GM23338 (cell line): ENCODE measurements around the gene CTNNAL1. TPM values are rescaled to one million over a fixed set of nuclear protein-coding genes. Genes with fewer than 3 reads are reported as not detected.

Experiments
- ATAC-seq: fragments of 200-7000 bp; cut with Tn5 transposase; 3 replicates; pipeline ENCODE4 v1.9.1; 2020
- DNase-seq: peaks from one replicate; pipeline ENCODE4 v3.0.0-alpha.2; 2015; ENCODE audit warnings: low spot score
- H2AFZ ChIP-seq: fragments of 200-600 bp; sonication (generic); 2 replicates; pipeline ENCODE4 v1.8.0; 2016; ENCODE audit warnings: antibody characterized with exemption, mild to moderate bottlenecking, moderate library complexity
- H3F3A ChIP-seq: fragments of 200-600 bp; sonication (generic); replicated peaks from 2 replicates; pipeline ENCODE4 v1.8.0; 2017; ENCODE audit warnings: antibody characterized with exemption, mixed run types, low read depth
- H3K27ac ChIP-seq: fragments of 200-600 bp; sonication (generic); 2 replicates; pipeline ENCODE4 v1.6.1; 2016; ENCODE audit warnings: low read depth
- H3K27me3 ChIP-seq: fragments of 200-600 bp; sonication (generic); 2 replicates; pipeline ENCODE4 v1.8.0; 2016; ENCODE audit warnings: mild to moderate bottlenecking, mixed run types, moderate library complexity; ENCODE audit not compliant: insufficient read depth
- H3K36me3 ChIP-seq: fragments of 200-600 bp; sonication (generic); 2 replicates; pipeline ENCODE4 v1.8.0; 2016; ENCODE audit warnings: mild to moderate bottlenecking; ENCODE audit not compliant: insufficient read depth
- H3K4me1 ChIP-seq: fragments of 200-600 bp; sonication (generic); 2 replicates; pipeline ENCODE4 v1.8.0; 2016; ENCODE audit warnings: mild to moderate bottlenecking, moderate library complexity; ENCODE audit not compliant: insufficient read depth
- H3K4me2 ChIP-seq: fragments of 200-600 bp; sonication (generic); 2 replicates; pipeline ENCODE4 v1.7.1; 2017; ENCODE audit warnings: mixed run types
- H3K4me3 ChIP-seq: fragments of 200-600 bp; sonication (generic); 2 replicates; pipeline ENCODE4 v1.6.1; 2016; ENCODE audit warnings: mixed run types
- H3K79me2 ChIP-seq: fragments of 200-600 bp; sonication (generic); replicated peaks from 2 replicates; pipeline ENCODE4 v1.8.0; 2017; ENCODE audit warnings: mild to moderate bottlenecking; ENCODE audit not compliant: insufficient read depth
- H3K9me2 ChIP-seq: fragments of 200-600 bp; sonication (generic); 2 replicates; pipeline ENCODE4 v1.8.0; 2017; ENCODE audit not compliant: insufficient read depth
- H4K20me1 ChIP-seq: fragments of 200-600 bp; sonication (generic); replicated peaks from 2 replicates; pipeline ENCODE4 v1.8.0; 2017; ENCODE audit warnings: mild to moderate bottlenecking; ENCODE audit not compliant: insufficient read depth
- H3K27ac Mint-ChIP-seq: 2 replicates; pipeline ENCODE4 v1.8.0; 2020; ENCODE audit warnings: inconsistent platforms, mild to moderate bottlenecking, moderate library complexity, mixed read lengths
- H3K27me3 Mint-ChIP-seq: 3 replicates; pipeline ENCODE4 v1.8.0; 2022; ENCODE audit warnings: low read depth, mild to moderate bottlenecking, moderate library complexity, mixed read lengths, inconsistent platforms; ENCODE audit not compliant: insufficient read depth, poor library complexity
- H3K36me3 Mint-ChIP-seq: 3 replicates; pipeline ENCODE4 v1.8.0; 2021; ENCODE audit warnings: low read depth, mild to moderate bottlenecking, inconsistent platforms, moderate library complexity, mixed read lengths
- H3K4me1 Mint-ChIP-seq: 3 replicates; pipeline ENCODE4 v1.8.0; 2020; ENCODE audit warnings: mild to moderate bottlenecking, inconsistent platforms, mixed read lengths
- H3K4me3 Mint-ChIP-seq: 3 replicates; pipeline ENCODE4 v1.8.0; 2021; ENCODE audit warnings: moderate library complexity, mild to moderate bottlenecking, inconsistent platforms, mixed read lengths
- H3K9me3 Mint-ChIP-seq: 3 replicates; pipeline ENCODE4 v1.8.0; 2020; ENCODE audit warnings: moderate library complexity, mild to moderate bottlenecking, inconsistent platforms, mixed read lengths
- CREB1 ChIP-seq: fragments of 250-450 bp; sonication (Bioruptor Pico); IDR thresholded peaks from 2 replicates; pipeline ENCODE4 v1.5.0; 2020; ENCODE audit warnings: low read depth, mild to moderate bottlenecking, moderate library complexity
- ETS1 ChIP-seq: IDR thresholded peaks from 2 replicates; pipeline ENCODE4 v1.6.1; 2016; ENCODE audit warnings: antibody characterized with exemption
- EZH2 ChIP-seq: fragments of 200-600 bp; sonication (generic); IDR thresholded peaks from one replicate; pipeline ENCODE4 v1.8.0; 2017; ENCODE audit warnings: antibody characterized with exemption, mild to moderate bottlenecking, low read depth; ENCODE audit not compliant: unreplicated experiment
- JUNB ChIP-seq: IDR thresholded peaks from one replicate; pipeline ENCODE4 v1.6.1; 2016; ENCODE audit warnings: antibody characterized with exemption; ENCODE audit not compliant: unreplicated experiment
- POLR2AphosphoS5 ChIP-seq: IDR thresholded peaks from 2 replicates; pipeline ENCODE4 v1.6.1; 2016; ENCODE audit warnings: antibody characterized with exemption, low read depth
- STAT1 ChIP-seq: IDR thresholded peaks from one replicate; pipeline ENCODE4 v1.6.1; 2016; ENCODE audit warnings: antibody characterized with exemption; ENCODE audit not compliant: unreplicated experiment
- ZNF331 ChIP-seq: fragments of 250-450 bp; sonication (Bioruptor Pico); IDR thresholded peaks from 2 replicates; pipeline ENCODE4 v1.5.0; 2020; ENCODE audit warnings: low read depth, mild to moderate bottlenecking, moderate library complexity
- polyA plus RNA-seq: library from polyadenylated mRNA; unstranded; fragments of >200 nt; fragmentation: Nextera tagmentation; extraction: Ambion mirVana; gene quantifications from 2 replicates; pipeline ENCODE4 v1.2.1, GENCODE V29; 2016
- total RNA-seq: library from RNA; depleted of rRNA; stranded (reverse); fragments of >200 nt; shearing (Covaris generic); gene quantifications from 2 replicates; pipeline ENCODE4 v1.2.3, GENCODE V29; 2014
- TF ChIP-seq, protein P1 (sequence below): IDR thresholded peaks from one replicate; pipeline ENCODE4 v1.6.1; 2018; ENCODE audit warnings: antibody characterized with exemption; ENCODE audit not compliant: unreplicated experiment
- TF ChIP-seq, protein P2 (sequence below), 2 experiments: fragments of 200-600 bp in 1 of 2; sonication (generic) in 1 of 2; conservative IDR thresholded peaks; 2 replicates each; pipeline versions ENCODE4 v1.5.1 to v1.6.1; 2016 to 2017; ENCODE audit warnings: antibody characterized with exemption in 2 of 2, low read depth in 2 of 2, mild to moderate bottlenecking in 2 of 2, moderate library complexity in 1 of 2

CTNNAL1 gene
- total and polyA plus RNA-seq, 2 experiments from 2014 or later: 63.0 to 211 TPM

DNA sequence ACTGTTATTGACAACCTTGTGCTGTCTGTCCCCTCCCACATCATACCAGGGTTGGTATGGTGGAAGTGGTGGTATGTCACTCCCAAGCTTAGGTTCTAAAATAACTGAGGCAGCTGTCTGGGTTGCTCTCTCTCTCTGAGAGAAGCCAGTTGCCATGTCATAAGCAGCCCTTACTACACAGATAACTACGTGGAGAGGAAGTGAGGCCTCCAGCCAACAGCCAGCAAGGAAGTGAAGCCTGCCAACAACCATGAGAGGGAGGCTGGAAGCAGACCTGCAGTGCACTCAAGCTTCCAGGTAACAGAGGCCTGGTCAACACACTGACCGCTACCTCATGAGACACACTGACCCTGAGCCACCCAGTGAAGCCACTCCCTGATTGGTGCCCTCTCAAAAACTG, 18.6 kb downstream of the CTNNAL1 start:
- no peaks in the 10 kb centered on the region for H3K27me3 ChIP-seq
- no peak overlapping the region for H3K4me3 ChIP-seq
- Mint-ChIP-seq H3K36me3 (peaks cover 12% of the 10 kb centered on the region), H3K27ac (no peak overlapping the region), H3K4me1 (no peaks in the 10 kb centered on the region), H3K9me3 (no peaks in the 10 kb centered on the region), H3K27me3 (peaks cover 3% of the 10 kb centered on the region), H3K4me3 (no peak overlapping the region)
- TF ChIP-seq POLR2AphosphoS5 (no peak), JUNB (no peak)
- H3K9me2 ChIP-seq: no peaks in the 10 kb centered on the region
- H3K4me2 ChIP-seq: no peak overlapping the region
- ATAC-seq (no peak), DNase-seq (no peak)
- H3K27ac ChIP-seq: no peak overlapping the region
- H3K4me1 ChIP-seq: no peaks in the 10 kb centered on the region
- H3K79me2 ChIP-seq: peaks cover 24% of the 10 kb centered on the region; the same call in 1 of the 2 replicates
- H2AFZ ChIP-seq: no peak overlapping the region
- H4K20me1 ChIP-seq: peaks cover 17% of the 10 kb centered on the region
- H3F3A ChIP-seq: no peaks in the 10 kb centered on the region
- H3K36me3 ChIP-seq: peaks cover 8% of the 10 kb centered on the region; the same call in 1 of the 2 replicates

DNA sequence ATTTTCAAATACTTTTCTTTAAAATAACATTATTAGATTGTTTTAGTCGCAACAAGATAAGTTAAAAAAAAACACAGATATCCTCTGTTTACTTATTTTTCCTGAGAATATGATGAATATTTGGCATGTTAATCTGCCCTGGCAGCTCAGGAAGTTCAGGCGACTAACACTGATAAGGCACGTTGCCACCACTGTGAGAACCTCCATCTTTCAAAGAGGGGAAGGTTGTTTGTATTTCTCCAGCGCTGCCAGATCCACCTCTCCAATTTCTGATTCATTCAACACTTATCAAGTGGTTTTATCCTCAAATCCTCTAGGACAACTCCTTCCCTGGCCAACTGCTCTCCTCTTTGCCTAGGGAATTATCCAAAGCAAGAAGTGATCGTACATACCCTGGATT, 21.8 kb downstream of the CTNNAL1 start:
- no peak overlapping the region for H3K4me3 Mint-ChIP-seq
- Histone ChIP-seq H3K9me2 (no peaks in the 10 kb centered on the region), H3K36me3 (peaks cover 8% of the 10 kb centered on the region; the same call in 1 of the 2 replicates), H3K27ac (no peak overlapping the region), H3K4me2 (no peak overlapping the region), H3K79me2 (0 out of 2 replicates have a peak, but pooled peaks cover 3% of the 10 kb centered on the region), H4K20me1 (peaks cover 8% of the 10 kb centered on the region), H3K27me3 (no peaks in the 10 kb centered on the region), H3K4me3 (no peak overlapping the region), H2AFZ (no peak overlapping the region), H3K4me1 (no peaks in the 10 kb centered on the region), H3F3A (no peaks in the 10 kb centered on the region)
- no peak overlapping the region for H3K27ac Mint-ChIP-seq
- DNase-seq (no peak), ATAC-seq (no peak)
- H3K36me3 Mint-ChIP-seq: peaks cover 34% of the 10 kb centered on the region
- H3K27me3 Mint-ChIP-seq: peaks cover 3% of the 10 kb centered on the region
- H3K9me3 Mint-ChIP-seq: no peaks in the 10 kb centered on the region
- no peaks in the 10 kb centered on the region for H3K4me1 Mint-ChIP-seq
- TF ChIP-seq STAT1: no peak

- no peaks in the 10 kb centered on the region for H3K79me2 ChIP-seq
- Mint-ChIP-seq H3K9me3 (no peaks in the 10 kb centered on the region), H3K36me3 (peaks cover 18% of the 10 kb centered on the region), H3K27me3 (no peaks in the 10 kb centered on the region), H3K4me3 (no peak overlapping the region), H3K27ac (no peak overlapping the region), H3K4me1 (no peaks in the 10 kb centered on the region)
- no peaks in the 10 kb centered on the region for H3K9me2 ChIP-seq
- H3K27me3 ChIP-seq: no peaks in the 10 kb centered on the region
- H3K36me3 ChIP-seq: peaks cover 6% of the 10 kb centered on the region; the same call in 1 of the 2 replicates
- H2AFZ ChIP-seq: no peak overlapping the region
- H3F3A ChIP-seq: no peaks in the 10 kb centered on the region
- H3K4me3 ChIP-seq: no peak overlapping the region
- H3K27ac ChIP-seq: no peak overlapping the region
- H3K4me1 ChIP-seq: no peaks in the 10 kb centered on the region
- no peak for ATAC-seq
- no peak for DNase-seq
- H4K20me1 ChIP-seq: peaks cover 6% of the 10 kb centered on the region; the same call in 1 of the 2 replicates
- H3K4me2 ChIP-seq: no peak overlapping the region
- no peak for TF ChIP-seq ZNF331 (CRISPR knock-in tag)
- TF ChIP-seq, protein P1, sequence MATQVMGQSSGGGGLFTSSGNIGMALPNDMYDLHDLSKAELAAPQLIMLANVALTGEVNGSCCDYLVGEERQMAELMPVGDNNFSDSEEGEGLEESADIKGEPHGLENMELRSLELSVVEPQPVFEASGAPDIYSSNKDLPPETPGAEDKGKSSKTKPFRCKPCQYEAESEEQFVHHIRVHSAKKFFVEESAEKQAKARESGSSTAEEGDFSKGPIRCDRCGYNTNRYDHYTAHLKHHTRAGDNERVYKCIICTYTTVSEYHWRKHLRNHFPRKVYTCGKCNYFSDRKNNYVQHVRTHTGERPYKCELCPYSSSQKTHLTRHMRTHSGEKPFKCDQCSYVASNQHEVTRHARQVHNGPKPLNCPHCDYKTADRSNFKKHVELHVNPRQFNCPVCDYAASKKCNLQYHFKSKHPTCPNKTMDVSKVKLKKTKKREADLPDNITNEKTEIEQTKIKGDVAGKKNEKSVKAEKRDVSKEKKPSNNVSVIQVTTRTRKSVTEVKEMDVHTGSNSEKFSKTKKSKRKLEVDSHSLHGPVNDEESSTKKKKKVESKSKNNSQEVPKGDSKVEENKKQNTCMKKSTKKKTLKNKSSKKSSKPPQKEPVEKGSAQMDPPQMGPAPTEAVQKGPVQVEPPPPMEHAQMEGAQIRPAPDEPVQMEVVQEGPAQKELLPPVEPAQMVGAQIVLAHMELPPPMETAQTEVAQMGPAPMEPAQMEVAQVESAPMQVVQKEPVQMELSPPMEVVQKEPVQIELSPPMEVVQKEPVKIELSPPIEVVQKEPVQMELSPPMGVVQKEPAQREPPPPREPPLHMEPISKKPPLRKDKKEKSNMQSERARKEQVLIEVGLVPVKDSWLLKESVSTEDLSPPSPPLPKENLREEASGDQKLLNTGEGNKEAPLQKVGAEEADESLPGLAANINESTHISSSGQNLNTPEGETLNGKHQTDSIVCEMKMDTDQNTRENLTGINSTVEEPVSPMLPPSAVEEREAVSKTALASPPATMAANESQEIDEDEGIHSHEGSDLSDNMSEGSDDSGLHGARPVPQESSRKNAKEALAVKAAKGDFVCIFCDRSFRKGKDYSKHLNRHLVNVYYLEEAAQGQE: no peak
- no peak for TF ChIP-seq ETS1
- TF ChIP-seq CREB1 (CRISPR knock-in tag): no peak
- TF ChIP-seq, protein P2, sequence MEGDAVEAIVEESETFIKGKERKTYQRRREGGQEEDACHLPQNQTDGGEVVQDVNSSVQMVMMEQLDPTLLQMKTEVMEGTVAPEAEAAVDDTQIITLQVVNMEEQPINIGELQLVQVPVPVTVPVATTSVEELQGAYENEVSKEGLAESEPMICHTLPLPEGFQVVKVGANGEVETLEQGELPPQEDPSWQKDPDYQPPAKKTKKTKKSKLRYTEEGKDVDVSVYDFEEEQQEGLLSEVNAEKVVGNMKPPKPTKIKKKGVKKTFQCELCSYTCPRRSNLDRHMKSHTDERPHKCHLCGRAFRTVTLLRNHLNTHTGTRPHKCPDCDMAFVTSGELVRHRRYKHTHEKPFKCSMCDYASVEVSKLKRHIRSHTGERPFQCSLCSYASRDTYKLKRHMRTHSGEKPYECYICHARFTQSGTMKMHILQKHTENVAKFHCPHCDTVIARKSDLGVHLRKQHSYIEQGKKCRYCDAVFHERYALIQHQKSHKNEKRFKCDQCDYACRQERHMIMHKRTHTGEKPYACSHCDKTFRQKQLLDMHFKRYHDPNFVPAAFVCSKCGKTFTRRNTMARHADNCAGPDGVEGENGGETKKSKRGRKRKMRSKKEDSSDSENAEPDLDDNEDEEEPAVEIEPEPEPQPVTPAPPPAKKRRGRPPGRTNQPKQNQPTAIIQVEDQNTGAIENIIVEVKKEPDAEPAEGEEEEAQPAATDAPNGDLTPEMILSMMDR (conservative IDR thresholded peaks at IDR 0.05; ENCODE audit: low read depth in 2 of 2): no peak
- TF ChIP-seq EZH2: no peak
- TF ChIP-seq POLR2AphosphoS5: no peak
Observed at GRCh38 chr9:108983885-108984284, 29.4 kb downstream of the CTNNAL1 start.
